Fibroblast of the aortic adventitia (primary cell): ENCODE data around the gene ANKRD13C. TPM values are rescaled to one million over a fixed set of nuclear protein-coding genes. Genes with fewer than 3 reads are reported as not detected.

Experiments
- DNase-seq: peaks from one replicate; pipeline ENCODE4 v3.0.0-alpha.2; 2010; ENCODE audit warnings: low read depth
- H3K4me3 ChIP-seq: 2 replicates; pipeline ENCODE4 v1.5.1; 2011; ENCODE audit warnings: low read depth, mild to moderate bottlenecking, control low read depth, low read length, moderate library complexity
- total RNA-seq: library from RNA; depleted of rRNA; stranded (reverse); fragments of >200 nt; gene quantifications from 2 replicates; pipeline ENCODE4 v1.2.3, GENCODE V29; 2012; ENCODE audit warnings: low replicate concordance
- TF ChIP-seq, protein P1 (sequence below): IDR thresholded peaks from 2 replicates; pipeline ENCODE4 v1.5.1; 2011; ENCODE audit warnings: mild to moderate bottlenecking, low read length, control low read depth, inconsistent platforms; ENCODE audit not compliant: insufficient read depth

Gene ANKRD13C
- total RNA-seq, 1 donor, result 37.7 TPM

- TF ChIP-seq, protein P1, sequence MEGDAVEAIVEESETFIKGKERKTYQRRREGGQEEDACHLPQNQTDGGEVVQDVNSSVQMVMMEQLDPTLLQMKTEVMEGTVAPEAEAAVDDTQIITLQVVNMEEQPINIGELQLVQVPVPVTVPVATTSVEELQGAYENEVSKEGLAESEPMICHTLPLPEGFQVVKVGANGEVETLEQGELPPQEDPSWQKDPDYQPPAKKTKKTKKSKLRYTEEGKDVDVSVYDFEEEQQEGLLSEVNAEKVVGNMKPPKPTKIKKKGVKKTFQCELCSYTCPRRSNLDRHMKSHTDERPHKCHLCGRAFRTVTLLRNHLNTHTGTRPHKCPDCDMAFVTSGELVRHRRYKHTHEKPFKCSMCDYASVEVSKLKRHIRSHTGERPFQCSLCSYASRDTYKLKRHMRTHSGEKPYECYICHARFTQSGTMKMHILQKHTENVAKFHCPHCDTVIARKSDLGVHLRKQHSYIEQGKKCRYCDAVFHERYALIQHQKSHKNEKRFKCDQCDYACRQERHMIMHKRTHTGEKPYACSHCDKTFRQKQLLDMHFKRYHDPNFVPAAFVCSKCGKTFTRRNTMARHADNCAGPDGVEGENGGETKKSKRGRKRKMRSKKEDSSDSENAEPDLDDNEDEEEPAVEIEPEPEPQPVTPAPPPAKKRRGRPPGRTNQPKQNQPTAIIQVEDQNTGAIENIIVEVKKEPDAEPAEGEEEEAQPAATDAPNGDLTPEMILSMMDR, result no peak
- DNase-seq, result no peak
- peak overlapping the region; percentile 80 for H3K4me3 ChIP-seq
Observed at GRCh38 chr1:70222716-70223235, 131.7 kb downstream of the ANKRD13C start.

GRCh38 chr1:70221238-70222121 lies 133.0 kb downstream of the ANKRD13C start, which contains the start of gene SRSF11:
Gene SRSF11 (plus strand): TSS chr1:70221380. CDS start chr1:70221637, 257 bp downstream.
- TF ChIP-seq, protein P1, result no peak
- peak; percentile 92 for DNase-seq
- peak within 1 kb of the TSS; percentile 80 for H3K4me3 ChIP-seq

DNA sequence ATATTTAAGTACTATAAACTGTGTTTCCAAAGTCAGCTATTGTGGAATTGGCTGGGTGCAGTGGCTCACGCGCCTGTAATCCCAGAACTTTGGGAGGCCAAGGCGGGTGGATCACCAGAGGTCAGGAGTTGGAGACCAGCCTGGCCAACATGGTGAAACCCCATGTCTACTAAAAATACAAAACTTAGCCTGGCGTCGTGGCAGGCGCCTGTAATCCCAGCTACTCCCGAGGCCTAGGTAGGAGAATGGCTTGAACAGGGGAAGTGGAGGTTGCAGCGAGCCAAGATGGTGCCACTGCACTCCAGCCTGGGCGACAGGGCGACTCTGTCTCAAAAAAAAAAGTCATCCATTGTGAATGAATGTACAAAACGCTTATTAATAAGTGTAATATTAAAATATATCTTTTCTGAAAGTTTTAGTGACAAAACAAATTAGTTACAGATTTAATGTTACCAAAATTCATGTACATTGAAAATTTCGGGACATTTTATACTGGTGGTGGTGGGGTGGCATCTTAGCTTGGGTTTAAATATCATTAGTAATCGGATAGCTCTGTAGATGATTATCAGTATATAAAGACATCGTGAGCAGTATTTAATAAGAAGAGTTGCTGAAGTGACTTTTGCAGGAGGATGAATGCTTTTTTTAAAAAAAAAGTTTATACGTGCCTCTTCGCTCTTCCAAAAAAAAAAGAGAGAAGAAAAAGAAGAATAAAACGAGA lies 133.8 kb downstream of the ANKRD13C start:
- TF ChIP-seq, protein P1, result no peak
- peak overlapping the region; percentile 80 for H3K4me3 ChIP-seq
- DNase-seq, result no peak

DNA sequence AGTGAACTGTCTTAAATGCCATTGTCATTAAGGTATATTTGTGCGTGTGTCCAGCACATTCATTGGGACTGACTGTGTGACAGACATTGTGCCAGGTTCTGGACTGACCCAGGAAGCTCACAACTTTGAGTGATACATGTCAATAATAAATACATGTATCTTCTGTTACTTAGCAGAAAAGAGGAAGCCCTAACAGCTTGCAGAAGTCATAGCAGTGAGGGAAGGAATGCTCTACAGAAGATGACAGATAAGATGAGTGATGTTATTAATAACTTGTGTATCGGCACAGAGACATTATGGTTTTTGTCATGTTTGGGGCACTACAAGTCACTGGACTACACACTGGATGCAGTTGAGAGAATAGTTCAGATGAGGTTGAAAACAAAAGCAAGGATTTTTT lies 134.5 kb downstream of the ANKRD13C start:
- TF ChIP-seq, protein P1, result no peak
- no peak for DNase-seq
- H3K4me3 ChIP-seq, result no peak overlapping the region

DNA sequence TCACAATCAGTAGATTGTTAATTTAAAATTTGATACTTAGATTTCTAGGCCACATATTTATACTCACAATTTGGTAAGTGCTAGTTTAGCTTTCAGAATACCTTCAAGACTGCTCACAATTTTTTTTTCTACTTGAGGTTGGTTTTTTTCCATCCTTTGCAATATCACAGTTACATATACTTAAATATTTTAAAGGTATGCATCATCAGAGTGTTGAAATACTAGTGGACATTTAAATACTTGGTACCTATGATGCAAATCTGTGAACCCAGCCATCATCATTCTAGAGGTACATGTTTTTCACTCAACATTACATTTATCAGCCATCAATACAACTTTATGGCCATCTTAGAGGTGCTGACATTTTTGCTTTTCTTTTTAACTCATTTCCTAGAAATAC lies 143.0 kb downstream of the ANKRD13C start:
- no peak for DNase-seq
- TF ChIP-seq, protein P1, result no peak
- H3K4me3 ChIP-seq, result no peak overlapping the region

DNA sequence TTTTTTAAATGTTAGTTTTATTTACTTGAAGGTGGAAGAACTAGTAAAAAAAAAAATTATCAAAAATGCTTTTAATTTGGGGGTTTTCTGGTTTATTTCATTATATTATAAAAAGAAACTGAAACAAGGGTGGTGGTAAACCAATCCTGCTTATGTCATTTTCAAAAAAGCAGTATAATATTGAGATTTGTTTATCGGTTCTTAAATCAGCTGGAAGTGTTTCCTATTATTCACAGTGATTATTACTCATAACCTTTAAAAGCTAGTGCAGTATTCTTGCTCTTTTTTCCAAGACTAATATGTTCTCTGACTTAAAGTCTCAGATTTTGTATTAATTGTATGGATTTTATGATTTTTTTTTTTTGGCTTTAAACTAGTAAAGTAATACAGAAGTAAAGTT lies 143.7 kb downstream of the ANKRD13C start:
- DNase-seq, result peak; percentile 21
- TF ChIP-seq, protein P1, result no peak
- no peak overlapping the region for H3K4me3 ChIP-seq

Other genes with a start within 250 kb of the ANKRD13C start
- 18.7 and 27.9 TPM in 2 replicates for gene LRRC40, start 149.1 kb downstream of the ANKRD13C start, total RNA-seq
- 110 and 159 TPM in 2 replicates for gene SRSF11, start 133.3 kb downstream of the ANKRD13C start, total RNA-seq
- gene CTH, start 56.5 kb upstream of the ANKRD13C start, total RNA-seq, result 2.4 and 7.6 TPM in 2 replicates